ENCODE results near the gene ULK2. TPM values are rescaled to one million over a fixed set of nuclear protein-coding genes. Genes with fewer than 3 reads are reported as not detected.

Gene ULK2
- total RNA-seq, 2 experiments from 2014 or later, result 6.8 TPM; not detected in 1

DNA sequence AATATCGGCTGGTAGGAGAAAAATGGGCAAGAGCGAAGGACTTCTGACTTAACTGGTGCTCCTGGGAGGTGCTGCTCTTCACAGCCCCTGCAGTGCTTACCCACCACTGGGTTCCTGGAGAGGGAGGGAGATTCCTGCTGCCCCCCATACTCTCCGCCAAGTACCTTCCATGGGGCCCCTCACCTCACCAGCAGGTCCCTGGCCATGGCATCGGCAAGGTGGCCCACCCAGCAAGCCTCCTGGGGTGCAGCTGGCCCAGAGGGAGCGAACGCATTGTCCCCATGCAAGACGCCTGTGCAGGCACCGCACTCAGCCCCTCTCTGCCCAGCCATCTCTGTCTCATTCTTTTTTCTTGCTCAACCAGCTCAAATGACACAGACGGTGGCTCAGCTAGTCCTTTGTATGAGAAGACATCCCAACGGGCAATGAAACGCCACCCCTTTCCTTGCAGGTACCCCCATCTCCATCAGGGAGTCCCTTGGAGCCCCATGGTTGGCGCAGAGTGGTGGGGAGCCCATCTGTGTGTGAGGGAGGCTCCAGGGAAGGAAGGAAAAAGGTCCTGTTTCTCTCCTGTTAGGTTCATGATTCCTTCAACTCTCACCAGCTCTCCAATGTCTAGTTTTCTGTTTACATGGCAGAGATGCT is 110.1 kb downstream of the ULK2 start:
- Histone ChIP-seq H3K4me2 (ENCODE audit: low read length) (no peak overlapping the region), H3K4me1 (ENCODE audit: insufficient read depth, low read length, poor library complexity, severe bottlenecking) (peaks cover 13% of the 10 kb centered on the region), H3K9me3 (ENCODE audit: low read length) (no peaks in the 10 kb centered on the region), H4K20me1 (ENCODE audit: insufficient read depth, low read length) (no peaks in the 10 kb centered on the region), H3K27ac (ENCODE audit: low read depth, low read length, poor library complexity, severe bottlenecking) (no peak overlapping the region), H3K79me2 (ENCODE audit: insufficient read depth, low read depth, low read length) (no peaks in the 10 kb centered on the region), H2AFZ (ENCODE audit: low read length) (no peak overlapping the region), H3K4me3 (ENCODE audit: low read depth, low read length, poor library complexity, severe bottlenecking) (no peak overlapping the region), H3K36me3 (ENCODE audit: insufficient read depth, low read length) (no peaks in the 10 kb centered on the region), H3K9me2 (ENCODE audit: insufficient read depth, low read length) (no peaks in the 10 kb centered on the region)
- CTCF ChIA-PET (ENCODE audit: unreplicated experiment), result no interaction called here
- no peak for DNase-seq (ENCODE audit: low spot score)
- no peak for TF ChIP-seq EZH2phosphoT487 (IDR thresholded peaks at IDR 0.05; ENCODE audit: borderline replicate concordance, low read depth, low read length)
- no peak for TF ChIP-seq CTCF (conservative IDR thresholded peaks at IDR 0.05; ENCODE audit: low read length)
- no TSS peak for BruUV-seq (replicated peaks)
- intact Hi-C loops (cut with micrococcal nuclease; ENCODE audit: unreplicated experiment), result no loop called here
- POLR2A ChIA-PET, result no interaction called here

GRCh38 chr17:19756546-19756945 is 111.2 kb downstream of the ULK2 start:
- Histone ChIP-seq H3K9me2 (ENCODE audit: insufficient read depth, low read length) (no peaks in the 10 kb centered on the region), H4K20me1 (ENCODE audit: insufficient read depth, low read length) (no peaks in the 10 kb centered on the region), H3K4me2 (ENCODE audit: low read length) (no peak overlapping the region), H3K36me3 (ENCODE audit: insufficient read depth, low read length) (no peaks in the 10 kb centered on the region), H3K27ac (ENCODE audit: low read depth, low read length, poor library complexity, severe bottlenecking) (no peak overlapping the region), H3K4me3 (ENCODE audit: low read depth, low read length, poor library complexity, severe bottlenecking) (no peak overlapping the region), H3K9me3 (ENCODE audit: low read length) (no peaks in the 10 kb centered on the region), H3K4me1 (ENCODE audit: insufficient read depth, low read length, poor library complexity, severe bottlenecking) (peaks cover 13% of the 10 kb centered on the region), H2AFZ (ENCODE audit: low read length) (no peak overlapping the region), H3K79me2 (ENCODE audit: insufficient read depth, low read depth, low read length) (no peaks in the 10 kb centered on the region)
- DNase-seq (ENCODE audit: low spot score), result no peak
- TF ChIP-seq CTCF (conservative IDR thresholded peaks at IDR 0.05; ENCODE audit: low read length) (no peak), EZH2phosphoT487 (IDR thresholded peaks at IDR 0.05; ENCODE audit: borderline replicate concordance, low read depth, low read length) (no peak)
- CTCF ChIA-PET (ENCODE audit: unreplicated experiment), result no interaction called here
- no TSS peak for BruUV-seq (replicated peaks)
- POLR2A ChIA-PET, result no interaction called here
- intact Hi-C loops (cut with micrococcal nuclease; ENCODE audit: unreplicated experiment), result no loop called here

DNA sequence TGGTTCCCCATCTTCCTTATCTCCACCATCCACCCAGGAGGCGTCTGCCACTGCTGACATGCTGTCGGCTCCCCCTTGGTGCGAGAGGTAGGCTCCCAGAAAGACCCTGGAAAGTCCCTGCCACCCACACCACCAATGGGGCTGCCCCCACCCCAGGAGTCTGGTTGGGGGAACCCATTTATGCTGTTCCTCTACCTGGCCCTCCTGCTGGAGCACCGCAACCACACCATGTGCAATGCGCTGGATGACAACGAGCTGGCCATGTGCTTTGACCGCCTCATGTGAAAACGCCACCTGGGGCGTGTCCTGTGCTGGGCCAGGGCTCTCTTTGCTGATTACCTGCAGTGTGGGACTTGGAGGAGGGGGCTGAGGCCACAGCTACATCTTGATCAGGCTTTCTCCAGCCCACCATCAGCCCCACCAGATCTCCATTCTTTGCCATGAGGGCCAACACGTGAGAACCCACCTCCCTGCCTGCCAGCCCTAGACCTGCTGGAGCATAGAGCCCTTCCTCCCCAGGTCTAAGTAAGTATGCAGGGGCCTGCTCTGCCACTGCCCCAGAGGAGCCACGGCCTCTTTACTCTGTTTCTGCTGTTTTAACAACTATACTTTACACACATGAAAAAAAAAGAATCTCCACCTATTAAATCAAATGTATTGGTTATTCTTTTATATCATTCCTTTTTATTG is 111.8 kb downstream of the ULK2 start:
- Histone ChIP-seq H3K4me2 (ENCODE audit: low read length) (no peak overlapping the region), H3K79me2 (ENCODE audit: insufficient read depth, low read depth, low read length) (no peaks in the 10 kb centered on the region), H3K9me3 (ENCODE audit: low read length) (no peaks in the 10 kb centered on the region), H3K9me2 (ENCODE audit: insufficient read depth, low read length) (no peaks in the 10 kb centered on the region), H4K20me1 (ENCODE audit: insufficient read depth, low read length) (no peaks in the 10 kb centered on the region), H3K4me3 (ENCODE audit: low read depth, low read length, poor library complexity, severe bottlenecking) (no peak overlapping the region), H2AFZ (ENCODE audit: low read length) (no peak overlapping the region), H3K4me1 (ENCODE audit: insufficient read depth, low read length, poor library complexity, severe bottlenecking) (peaks cover 13% of the 10 kb centered on the region), H3K27ac (ENCODE audit: low read depth, low read length, poor library complexity, severe bottlenecking) (no peak overlapping the region), H3K36me3 (ENCODE audit: insufficient read depth, low read length) (no peaks in the 10 kb centered on the region)
- intact Hi-C loops (cut with micrococcal nuclease; ENCODE audit: unreplicated experiment), result no loop called here
- no TSS peak for BruUV-seq (replicated peaks)
- POLR2A ChIA-PET, result no interaction called here
- TF ChIP-seq CTCF (conservative IDR thresholded peaks at IDR 0.05; ENCODE audit: low read length), result no peak
- TF ChIP-seq EZH2phosphoT487 (IDR thresholded peaks at IDR 0.05; ENCODE audit: borderline replicate concordance, low read depth, low read length), result no peak
- CTCF ChIA-PET (ENCODE audit: unreplicated experiment), result no interaction called here
- no peak for DNase-seq (ENCODE audit: low spot score)

Data from OCI-LY7 (cell line).